Stomach smooth muscle (tissue), 2 donors: ENCODE data around the gene SMYD1.
A peak's percentile ranks its signal among the peaks of the same experiment; 100 is the strongest.

Experiments
- H3K27ac ChIP-seq: one replicate; pipeline ENCODE4 v1.7.0; 2013; ENCODE audit warnings: mild to moderate bottlenecking, low read length, inconsistent platforms
- H3K27me3 ChIP-seq, 2 donors: one replicate each; pipeline ENCODE4 v1.7.0; 2013; ENCODE audit warnings: low read length in 2 of 2; ENCODE audit not compliant: insufficient read depth in 2 of 2, control insufficient read depth in 1 of 2
- H3K36me3 ChIP-seq, 2 donors: one replicate each; pipeline ENCODE4 v1.7.0; 2013; ENCODE audit warnings: low read length in 2 of 2; ENCODE audit not compliant: control insufficient read depth in 2 of 2, insufficient read depth in 2 of 2
- H3K4me1 ChIP-seq: one replicate; pipeline ENCODE4 v1.7.0; 2013; ENCODE audit warnings: low read length; ENCODE audit not compliant: control insufficient read depth, insufficient read depth
- H3K4me3 ChIP-seq, 2 donors: one replicate each; pipeline ENCODE4 v1.7.0; 2013; ENCODE audit warnings: low read length in 2 of 2
- H3K9ac ChIP-seq, 2 donors: one replicate each; pipeline ENCODE4 v1.7.0; 2013; ENCODE audit warnings: low read length in 2 of 2, mild to moderate bottlenecking in 1 of 2
- H3K9me3 ChIP-seq, 2 donors: one replicate each; pipeline ENCODE4 v1.7.0; 2013; ENCODE audit warnings: low read length in 2 of 2; ENCODE audit not compliant: control insufficient read depth in 2 of 2
- donor health status: healthy.
- donor health status: Pancreatic carcinoma.

Gene SMYD1

DNA sequence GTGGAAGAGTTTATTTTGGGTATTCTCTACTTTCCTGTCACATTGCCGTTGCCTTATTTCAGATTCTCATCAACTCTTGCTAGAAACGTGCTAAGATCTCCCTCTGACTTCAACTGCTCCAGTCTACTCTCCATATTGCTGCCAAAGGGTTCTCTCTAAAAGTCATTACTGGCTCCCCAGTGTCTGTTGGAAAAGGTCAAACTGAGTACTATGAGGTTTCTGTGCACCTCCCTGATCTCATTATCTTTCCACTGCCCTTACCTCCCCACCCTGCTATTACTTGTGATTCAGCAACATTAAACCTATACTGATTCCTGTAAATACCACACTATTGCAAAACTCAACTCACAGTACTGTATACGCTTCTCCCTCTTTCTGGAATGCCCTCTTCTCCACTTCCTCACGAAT, 10.2 kb upstream of the SMYD1 start:
- Histone ChIP-seq H3K36me3 (no peaks in the 10 kb centered on the region), H3K4me1 (peaks cover 21% of the 10 kb centered on the region), H3K9me3 (no peaks in the 10 kb centered on the region), H3K4me3 (no peak overlapping the region), H3K9ac (no peak overlapping the region), H3K27me3 (no peaks in the 10 kb centered on the region), H3K27ac (no peak overlapping the region)

DNA sequence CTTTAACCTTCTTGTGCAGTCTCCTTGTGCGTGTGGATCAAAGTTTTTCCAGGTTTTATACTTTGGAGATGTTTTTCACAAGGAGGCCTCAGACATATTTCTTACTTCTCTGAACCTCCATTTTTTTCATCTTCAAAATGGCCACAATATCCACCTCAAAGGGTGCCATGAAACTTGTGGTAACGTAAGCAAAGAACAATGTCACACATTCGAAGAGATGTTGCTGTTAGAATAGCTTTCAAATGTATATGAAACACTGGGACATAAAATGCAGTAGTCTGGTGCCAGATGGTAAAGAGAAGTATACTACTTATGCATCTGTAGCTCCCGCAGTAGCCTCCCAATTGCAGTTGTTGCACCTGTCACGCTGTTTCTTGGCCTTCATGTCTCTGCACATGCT, 9.4 kb upstream of the SMYD1 start:
- Histone ChIP-seq H3K9me3 (no peaks in the 10 kb centered on the region), H3K27me3 (no peaks in the 10 kb centered on the region), H3K9ac (no peak overlapping the region), H3K27ac (no peak overlapping the region), H3K4me3 (no peak overlapping the region), H3K36me3 (no peaks in the 10 kb centered on the region), H3K4me1 (peaks cover 21% of the 10 kb centered on the region)

DNA sequence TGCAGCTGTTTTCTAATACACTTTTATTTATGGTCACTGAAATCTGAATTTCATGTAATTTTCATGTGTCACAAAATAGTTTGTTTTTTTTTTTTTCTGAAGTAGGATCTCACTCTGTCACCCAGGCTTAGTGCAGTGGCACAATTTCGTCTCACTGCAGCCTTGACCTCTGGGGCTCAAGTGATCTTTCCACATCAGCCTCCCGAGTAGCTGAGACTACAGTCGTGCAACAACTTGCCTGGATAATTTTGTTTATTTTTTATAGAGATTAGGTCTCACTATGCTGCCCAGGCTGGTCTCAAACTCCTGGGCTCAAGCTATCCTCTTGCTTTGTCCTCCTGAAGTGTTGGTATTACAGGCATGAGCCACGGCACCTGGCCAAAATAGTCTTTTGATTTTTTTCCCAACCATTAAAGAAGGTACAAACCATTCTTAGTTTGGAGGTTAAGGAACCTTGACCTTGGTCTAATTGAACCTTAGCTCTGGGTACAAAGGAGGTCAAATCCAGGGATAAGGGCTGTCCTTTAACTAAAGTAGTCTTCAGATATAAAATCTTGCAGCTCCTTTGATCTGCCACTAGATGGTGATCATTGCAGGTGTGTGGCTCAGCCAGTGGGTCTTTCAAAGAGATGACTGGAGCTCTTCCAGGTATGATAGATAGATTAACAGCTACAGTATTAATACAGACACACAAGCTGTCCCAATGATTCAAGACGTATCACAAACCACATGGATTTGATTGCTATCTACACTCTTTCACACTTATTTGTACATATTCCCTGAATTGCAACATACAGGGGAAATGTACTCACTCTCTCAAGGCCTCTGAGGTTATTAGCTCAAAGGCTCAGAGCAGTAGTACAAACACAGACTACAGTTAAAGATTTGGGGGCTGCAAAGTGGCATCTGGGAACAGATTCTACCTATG, 7.4 kb upstream of the SMYD1 start:
- H3K27ac ChIP-seq: no peak overlapping the region
- no peaks in the 10 kb centered on the region for H3K36me3 ChIP-seq

DNA sequence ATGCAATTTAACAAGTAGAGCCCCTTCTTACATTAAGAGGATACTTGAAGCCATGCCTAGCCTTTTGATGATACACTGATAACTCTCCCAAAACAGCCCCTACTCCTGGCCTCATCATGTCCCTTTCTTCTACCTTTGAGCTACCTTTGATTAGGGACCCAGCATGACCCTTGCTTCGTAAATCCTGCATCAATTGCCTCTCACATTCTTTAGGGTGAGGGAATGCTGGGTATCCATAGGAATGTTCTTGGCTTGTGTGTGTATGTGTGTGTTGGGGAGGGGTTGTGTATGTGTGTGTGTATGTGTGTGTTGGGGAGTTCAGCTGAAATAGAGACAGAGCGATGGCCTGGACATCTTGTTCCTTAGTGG, 6.7 kb upstream of the SMYD1 start:
- Histone ChIP-seq H3K4me3 (no peak overlapping the region), H3K9ac (no peak overlapping the region)

More for the DNA sequence above, 7.4 kb upstream of the SMYD1 start:
- Histone ChIP-seq H3K4me1 (peaks cover 11% of the 10 kb centered on the region), H3K9ac (no peak overlapping the region), H3K4me3 (no peak overlapping the region), H3K9me3 (no peaks in the 10 kb centered on the region), H3K27me3 (no peaks in the 10 kb centered on the region)

DNA sequence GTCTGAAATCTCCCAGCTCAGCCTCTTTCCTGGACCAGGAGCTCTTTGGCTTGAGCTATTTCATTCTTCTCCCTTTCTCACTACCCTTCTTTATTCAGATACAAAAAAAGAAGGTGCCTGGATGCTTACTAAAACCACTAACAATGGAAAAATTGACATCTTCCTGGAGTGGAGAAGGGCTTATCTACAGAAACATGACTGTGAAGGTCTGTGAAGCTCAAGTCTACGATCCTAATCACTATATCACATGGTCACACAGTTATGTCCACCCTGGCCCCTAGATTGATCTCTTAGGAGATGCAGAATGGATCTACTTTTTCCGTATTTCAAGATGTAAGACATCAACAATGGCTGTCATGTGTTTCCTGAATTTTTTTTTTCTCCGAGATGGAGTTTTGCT, 6.3 kb upstream of the SMYD1 start:
- Histone ChIP-seq H3K36me3 (no peaks in the 10 kb centered on the region), H3K27me3 (no peaks in the 10 kb centered on the region), H3K27ac (no peak overlapping the region), H3K4me3 (no peak overlapping the region), H3K4me1 (peaks cover 6% of the 10 kb centered on the region), H3K9ac (no peak overlapping the region), H3K9me3 (no peaks in the 10 kb centered on the region)

More for the DNA sequence above, 6.7 kb upstream of the SMYD1 start:
- H3K36me3 ChIP-seq: no peaks in the 10 kb centered on the region
- no peaks in the 10 kb centered on the region for H3K9me3 ChIP-seq
- H3K27ac ChIP-seq: no peak overlapping the region
- H3K27me3 ChIP-seq: no peaks in the 10 kb centered on the region
- peaks cover 11% of the 10 kb centered on the region for H3K4me1 ChIP-seq

DNA sequence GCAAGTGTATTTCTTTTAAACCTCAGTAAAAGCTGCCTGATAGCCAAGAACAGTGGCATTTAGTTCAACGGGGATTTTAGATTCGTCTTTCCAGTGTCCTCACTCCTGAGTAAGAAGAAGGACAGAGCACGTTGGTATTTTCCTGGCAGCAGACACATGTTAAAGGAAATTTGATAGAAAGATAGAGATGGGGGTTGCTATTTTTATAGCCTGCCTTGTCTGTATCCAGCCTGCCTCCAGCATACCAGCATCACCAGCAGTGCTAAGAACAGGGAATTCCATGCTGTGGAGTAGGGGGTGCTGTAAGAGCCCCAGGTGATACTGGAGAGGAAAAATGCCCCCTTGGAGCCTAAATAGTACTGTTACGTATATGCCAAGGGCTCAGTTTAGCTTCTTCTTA, 1.1 kb upstream of the SMYD1 start:
- Histone ChIP-seq H3K4me1 (peaks cover 14% of the 10 kb centered on the region), H3K9me3 (no peaks in the 10 kb centered on the region), H3K36me3 (no peaks in the 10 kb centered on the region), H3K27ac (no peak overlapping the region), H3K4me3 (peak overlapping the region in 1 of 2 donors; percentile 15), H3K27me3 (no peaks in the 10 kb centered on the region), H3K9ac (peak overlapping the region in 1 of 2 donors; percentile 37)

DNA sequence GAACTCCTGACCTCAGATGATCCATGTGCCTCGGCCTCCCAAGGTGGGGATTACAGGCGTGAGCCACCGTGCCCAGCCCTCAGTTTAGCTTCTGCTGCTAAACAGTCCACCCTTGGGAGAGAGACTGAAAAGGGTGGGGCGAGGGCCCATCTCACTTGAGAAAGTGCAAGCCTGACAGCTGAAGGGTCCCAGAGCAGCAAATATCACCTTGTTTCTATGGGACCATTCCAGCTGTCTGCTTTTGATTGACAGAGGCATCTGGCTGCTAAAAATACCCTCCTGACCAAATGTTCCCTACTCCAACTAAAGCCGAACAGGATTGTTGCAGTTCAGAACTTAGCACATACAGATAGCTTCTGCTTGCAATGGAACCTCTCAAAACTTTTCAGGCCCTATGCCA, 436 bp upstream of the SMYD1 start:
- H3K9ac ChIP-seq: peak overlapping the region; percentile 68 to 71
- H3K4me3 ChIP-seq: peak overlapping the region; percentile 65 to 80
- H3K9me3 ChIP-seq: no peaks in the 10 kb centered on the region
- peaks cover 14% of the 10 kb centered on the region for H3K4me1 ChIP-seq
- peak overlapping the region; percentile 79 for H3K27ac ChIP-seq
- no peaks in the 10 kb centered on the region for H3K36me3 ChIP-seq
- H3K27me3 ChIP-seq: no peaks in the 10 kb centered on the region

DNA sequence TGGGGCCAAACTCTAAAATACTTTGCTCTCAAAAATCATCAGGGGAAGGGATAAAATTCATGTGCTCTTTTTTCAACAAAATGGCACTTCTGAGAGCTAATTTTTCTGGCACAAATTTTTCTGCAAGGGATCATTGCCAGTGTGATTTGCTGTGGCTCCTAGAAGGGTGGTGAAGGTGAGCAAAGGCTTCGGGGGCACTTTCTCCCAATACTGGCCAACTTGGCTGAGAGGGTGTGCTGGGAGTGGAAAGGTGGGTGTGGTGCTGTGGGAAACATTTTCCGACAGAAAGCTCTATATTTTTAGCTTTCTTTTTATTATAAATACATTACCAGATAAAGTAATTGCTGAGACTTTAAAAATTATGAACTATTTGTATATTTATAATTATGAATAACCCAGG, 419 bp downstream of the SMYD1 start:
- peaks cover 14% of the 10 kb centered on the region for H3K4me1 ChIP-seq
- H3K4me3 ChIP-seq: peak overlapping the region; percentile 65 to 80
- no peaks in the 10 kb centered on the region for H3K9me3 ChIP-seq
- H3K27ac ChIP-seq: peak overlapping the region; percentile 79
- no peaks in the 10 kb centered on the region for H3K36me3 ChIP-seq
- H3K9ac ChIP-seq: peak overlapping the region; percentile 68 to 71
- H3K27me3 ChIP-seq: no peaks in the 10 kb centered on the region

DNA sequence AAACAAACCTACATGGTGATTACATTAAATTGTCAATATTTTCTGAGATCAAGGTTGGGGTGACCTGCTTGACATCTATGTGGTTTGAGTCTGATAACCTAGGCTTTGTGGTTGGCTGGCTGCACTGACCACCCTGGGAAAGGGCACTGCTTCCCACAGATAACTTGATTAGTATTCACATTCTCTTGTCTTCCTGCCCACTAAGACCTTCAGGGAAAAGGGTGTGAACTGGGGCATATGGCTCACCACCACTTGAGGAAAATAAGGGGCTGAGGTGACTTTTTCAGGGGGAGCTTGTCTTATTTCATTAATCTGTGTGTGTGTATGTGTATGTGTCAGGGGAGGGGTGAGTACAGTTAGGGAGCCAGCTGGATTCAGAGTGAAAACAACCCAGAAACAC, 1.5 kb downstream of the SMYD1 start:
- Histone ChIP-seq H3K36me3 (no peaks in the 10 kb centered on the region), H3K9me3 (no peaks in the 10 kb centered on the region), H3K27ac (peak overlapping the region; percentile 66), H3K4me1 (peaks cover 14% of the 10 kb centered on the region), H3K9ac (peak overlapping the region; percentile 64 to 71), H3K27me3 (no peaks in the 10 kb centered on the region), H3K4me3 (peak overlapping the region; percentile 65 to 80)

DNA sequence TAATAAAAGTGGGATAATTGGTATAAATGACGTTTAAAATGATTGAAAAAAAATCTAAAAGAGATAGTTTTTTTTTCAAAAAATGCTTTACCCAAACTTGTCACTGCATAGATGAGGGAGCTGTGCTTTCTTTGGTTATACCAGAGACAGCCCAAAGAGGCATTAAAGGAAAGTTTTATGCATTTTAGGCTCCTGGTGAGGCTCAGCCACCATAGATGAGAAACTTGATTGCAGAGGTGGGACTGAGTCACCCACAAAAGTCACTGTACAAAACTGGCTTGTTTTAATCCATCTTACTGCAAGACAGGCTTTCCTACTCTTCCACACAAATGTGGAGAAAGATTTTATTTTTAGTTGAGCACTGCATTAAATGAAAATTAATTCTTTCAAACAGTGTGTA, 2.4 kb downstream of the SMYD1 start:
- H3K27ac ChIP-seq: peak overlapping the region; percentile 24
- peak overlapping the region in 1 of 2 donors; percentile 6 for H3K9ac ChIP-seq
- H3K9me3 ChIP-seq: no peaks in the 10 kb centered on the region
- peaks cover 14% of the 10 kb centered on the region for H3K4me1 ChIP-seq
- H3K27me3 ChIP-seq: no peaks in the 10 kb centered on the region
- H3K36me3 ChIP-seq: no peaks in the 10 kb centered on the region
- H3K4me3 ChIP-seq: peak overlapping the region in 1 of 2 donors; percentile 80

DNA sequence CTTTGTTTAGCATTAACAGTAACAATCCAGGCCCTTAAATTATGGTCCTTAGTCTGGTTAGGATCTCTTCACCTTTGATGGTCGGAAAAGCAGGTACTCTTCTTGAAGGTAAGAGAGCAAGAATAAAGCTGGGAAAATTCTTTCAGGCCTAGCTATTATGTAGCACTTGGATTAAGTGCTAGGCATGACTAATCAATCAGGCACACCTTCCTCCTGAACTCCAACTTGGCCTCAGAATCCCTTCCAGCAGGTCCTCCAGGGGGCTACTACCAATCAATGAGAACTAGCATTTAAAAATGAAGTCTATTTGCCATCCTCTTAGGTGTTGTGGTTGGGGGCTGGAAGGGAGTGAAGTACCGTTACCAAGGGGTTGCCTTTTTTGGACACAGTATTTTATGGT, 3.7 kb downstream of the SMYD1 start:
- Histone ChIP-seq H3K4me1 (peaks cover 14% of the 10 kb centered on the region), H3K27me3 (no peaks in the 10 kb centered on the region), H3K4me3 (peak overlapping the region; percentile 27 to 80), H3K27ac (peak overlapping the region; percentile 0), H3K9ac (peak overlapping the region; percentile 42 to 65), H3K9me3 (no peaks in the 10 kb centered on the region), H3K36me3 (no peaks in the 10 kb centered on the region)
